ENCODE measurements around the gene PPP3CB.

GRCh38 chr10:73413528-73414229, 82.1 kb downstream of the PPP3CB start, which contains the start of gene ANXA7:
- TF ChIP-seq EZH2 (IDR thresholded peaks at IDR 0.05; ENCODE audit: borderline replicate concordance): no peak
- peak; percentile 19 for TF ChIP-seq CTCF (IDR thresholded peaks at IDR 0.05; ENCODE audit: poor library complexity)
- no peak for TF ChIP-seq EZH2phosphoT487 (IDR thresholded peaks at IDR 0.05; ENCODE audit: low read depth, severe bottlenecking, unreplicated experiment)
